SW 1271 (cell line): ENCODE results near the gene CXorf49.
"Not testable (repeated sequence)": the region's sequence is repeated elsewhere in the genome, so short reads cannot be mapped to it uniquely, and the experiment has no call there.

ENCODE experiments used
- DNase-seq, 2 experiments: peaks; one replicate each; lab custom pipeline; 2025; lab: John Stamatoyannopoulos, UW

Gene CXorf49

GRCh38 chrX:71718185-71718584 lies at the start of gene CXorf49:
TSS of gene CXorf49 (minus strand) at chrX:71718285. CDS start at chrX:71718151, 134 bp downstream.
- not testable (repeated sequence) for DNase-seq

GRCh38 chrX:71767134-71767533 lies 49.0 kb upstream of the CXorf49 start:
- DNase-seq, result not testable (repeated sequence)

GRCh38 chrX:71765613-71766012 lies 47.5 kb upstream of the CXorf49 start:
- DNase-seq, result not testable (repeated sequence)

- DNase-seq, result not testable (repeated sequence)
These were observed 46.7 kb upstream of the CXorf49 start for GRCh38 chrX:71764832-71765231.

- not testable (repeated sequence) for DNase-seq
These were observed 45.0 kb upstream of the CXorf49 start, which contains the start of gene CXorf49B for GRCh38 chrX:71763049-71763448. TSS of gene CXorf49B (plus strand) at chrX:71763349. CDS start at chrX:71763424, 75 bp downstream.

GRCh38 chrX:71760688-71761281 lies 42.7 kb upstream of the CXorf49 start:
- DNase-seq, result not testable (repeated sequence)

- DNase-seq, result not testable (repeated sequence)
These were observed 2.3 kb upstream of the CXorf49 start for GRCh38 chrX:71720289-71720886.

- DNase-seq, result not testable (repeated sequence)
These were observed 1.1 kb upstream of the CXorf49 start for GRCh38 chrX:71719195-71719594.

GRCh38 chrX:71716323-71716722 lies 1.8 kb downstream of the CXorf49 start:
- DNase-seq, result not testable (repeated sequence)

GRCh38 chrX:71715551-71715950 lies 2.5 kb downstream of the CXorf49 start:
- DNase-seq, result not testable (repeated sequence)

- DNase-seq, result not testable (repeated sequence)
These were observed 4.0 kb downstream of the CXorf49 start for GRCh38 chrX:71714064-71714463.

- DNase-seq, result not testable (repeated sequence)
These were observed 15.2 kb downstream of the CXorf49 start for GRCh38 chrX:71702853-71703252.

- DNase-seq, result not testable (repeated sequence)
These were observed 19.1 kb downstream of the CXorf49 start for GRCh38 chrX:71699023-71699344.

GRCh38 chrX:71698299-71699022 lies 19.6 kb downstream of the CXorf49 start:
- DNase-seq, result not testable (repeated sequence)

GRCh38 chrX:71697466-71698298 lies 20.4 kb downstream of the CXorf49 start:
- DNase-seq, result not testable (repeated sequence)

- DNase-seq, result not testable (repeated sequence)
These were observed 21.2 kb downstream of the CXorf49 start for GRCh38 chrX:71696641-71697465.

- DNase-seq, result no peak
These were observed 38.4 kb downstream of the CXorf49 start for GRCh38 chrX:71679575-71680207.

GRCh38 chrX:71677195-71677594 lies 40.9 kb downstream of the CXorf49 start:
- not testable (repeated sequence) for DNase-seq

- not testable (repeated sequence) for DNase-seq
These were observed 41.9 kb downstream of the CXorf49 start for GRCh38 chrX:71676068-71676795.

- not testable (repeated sequence) for DNase-seq
These were observed 42.4 kb downstream of the CXorf49 start for GRCh38 chrX:71675636-71676035.
